Measurements from ENCODE around the gene SPINK4.

DNA sequence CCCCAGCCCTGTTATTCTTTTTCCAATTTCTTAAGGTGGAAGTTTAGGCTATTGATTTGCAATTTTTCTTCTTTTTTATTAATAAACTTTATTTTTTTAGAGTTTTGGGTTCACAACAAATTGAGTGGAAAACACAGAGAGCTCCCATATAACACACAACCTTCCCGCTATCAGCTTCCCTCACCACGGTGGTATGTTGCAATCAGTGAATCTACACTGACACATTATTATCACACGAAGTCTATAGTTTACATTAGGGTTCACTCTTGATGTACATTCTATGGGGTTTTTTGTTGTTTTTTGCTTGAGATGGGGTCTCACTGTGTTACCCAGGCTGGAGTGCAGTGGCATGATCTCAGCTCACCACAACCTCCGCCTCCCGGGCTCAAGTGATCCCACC is 45.5 kb downstream of the SPINK4 start:
- TF ChIP-seq, protein P1, sequence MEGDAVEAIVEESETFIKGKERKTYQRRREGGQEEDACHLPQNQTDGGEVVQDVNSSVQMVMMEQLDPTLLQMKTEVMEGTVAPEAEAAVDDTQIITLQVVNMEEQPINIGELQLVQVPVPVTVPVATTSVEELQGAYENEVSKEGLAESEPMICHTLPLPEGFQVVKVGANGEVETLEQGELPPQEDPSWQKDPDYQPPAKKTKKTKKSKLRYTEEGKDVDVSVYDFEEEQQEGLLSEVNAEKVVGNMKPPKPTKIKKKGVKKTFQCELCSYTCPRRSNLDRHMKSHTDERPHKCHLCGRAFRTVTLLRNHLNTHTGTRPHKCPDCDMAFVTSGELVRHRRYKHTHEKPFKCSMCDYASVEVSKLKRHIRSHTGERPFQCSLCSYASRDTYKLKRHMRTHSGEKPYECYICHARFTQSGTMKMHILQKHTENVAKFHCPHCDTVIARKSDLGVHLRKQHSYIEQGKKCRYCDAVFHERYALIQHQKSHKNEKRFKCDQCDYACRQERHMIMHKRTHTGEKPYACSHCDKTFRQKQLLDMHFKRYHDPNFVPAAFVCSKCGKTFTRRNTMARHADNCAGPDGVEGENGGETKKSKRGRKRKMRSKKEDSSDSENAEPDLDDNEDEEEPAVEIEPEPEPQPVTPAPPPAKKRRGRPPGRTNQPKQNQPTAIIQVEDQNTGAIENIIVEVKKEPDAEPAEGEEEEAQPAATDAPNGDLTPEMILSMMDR (IDR thresholded peaks at IDR 0.05 in 2 of 3, conservative IDR thresholded peaks at IDR 0.05 in 1 of 3; ENCODE audit: borderline replicate concordance in 1 of 3, insufficient read depth in 1 of 3, low read depth in 2 of 3, low read length in 2 of 3): no peak
- no peak for TF ChIP-seq EGR1 (IDR thresholded peaks at IDR 0.05; ENCODE audit: low read depth)
- TF ChIP-seq, protein P2, sequence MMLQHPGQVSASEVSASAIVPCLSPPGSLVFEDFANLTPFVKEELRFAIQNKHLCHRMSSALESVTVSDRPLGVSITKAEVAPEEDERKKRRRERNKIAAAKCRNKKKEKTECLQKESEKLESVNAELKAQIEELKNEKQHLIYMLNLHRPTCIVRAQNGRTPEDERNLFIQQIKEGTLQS (IDR thresholded peaks at IDR 0.05): no peak
- TF ChIP-seq SP1 (IDR thresholded peaks at IDR 0.05; ENCODE audit: low read depth): no peak
- TF ChIP-seq RAD21 (IDR thresholded peaks at IDR 0.05; ENCODE audit: low read depth): no peak
- TF ChIP-seq, protein P3, sequence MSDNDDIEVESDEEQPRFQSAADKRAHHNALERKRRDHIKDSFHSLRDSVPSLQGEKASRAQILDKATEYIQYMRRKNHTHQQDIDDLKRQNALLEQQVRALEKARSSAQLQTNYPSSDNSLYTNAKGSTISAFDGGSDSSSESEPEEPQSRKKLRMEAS (IDR thresholded peaks at IDR 0.05): no peak

Measured in HCT116 (cell line).